GM23338 (cell line): Measurements from ENCODE around the gene NCAPG.

Source experiments
- CREB1 ChIP-seq: fragments of 250-450 bp; sonication (Bioruptor Pico); IDR thresholded peaks from 2 replicates; pipeline ENCODE4 v1.5.0; 2020; ENCODE audit warnings: low read depth, mild to moderate bottlenecking, moderate library complexity
- CTCF ChIP-seq, 2 experiments: fragments of 200-600 bp in 1 of 2; sonication (generic) in 1 of 2; conservative IDR thresholded peaks; 2 replicates each; pipeline versions ENCODE4 v1.5.1 to v1.6.1; 2016 to 2017; ENCODE audit warnings: antibody characterized with exemption in 2 of 2, low read depth in 2 of 2, mild to moderate bottlenecking in 2 of 2, moderate library complexity in 1 of 2
- EZH2 ChIP-seq: fragments of 200-600 bp; sonication (generic); IDR thresholded peaks from one replicate; pipeline ENCODE4 v1.8.0; 2017; ENCODE audit warnings: antibody characterized with exemption, mild to moderate bottlenecking, low read depth; ENCODE audit not compliant: unreplicated experiment

GRCh38 chr4:17787315-17787714 is 23.5 kb upstream of the NCAPG start:
- no peak for TF ChIP-seq EZH2
- TF ChIP-seq CTCF (conservative IDR thresholded peaks at IDR 0.05; ENCODE audit: low read depth in 2 of 2) = no peak
- TF ChIP-seq CREB1 (CRISPR knock-in tag) = no peak
